ENCODE measurements around the gene ZNF469.
"Not testable (repeated sequence)": the region's sequence is repeated elsewhere in the genome, so short reads cannot be mapped to it uniquely, and the experiment has no call there.

ZNF469 gene

GRCh38 chr16:88406096-88407041 is 23.6 kb downstream of the ZNF469 start:
- TF ChIP-seq CTCF (conservative IDR thresholded peaks at IDR 0.05), result no peak
- no peak overlapping the region for H3K27ac ChIP-seq

GRCh38 chr16:88407042-88407420 is 24.3 kb downstream of the ZNF469 start:
- no peak overlapping the region for H3K27ac ChIP-seq
- no peak for TF ChIP-seq CTCF (conservative IDR thresholded peaks at IDR 0.05)
- no peak for TF ChIP-seq ZFX (IDR thresholded peaks at IDR 0.05)

GRCh38 chr16:88407807-88408206 is 25.0 kb downstream of the ZNF469 start:
- TF ChIP-seq ZFX (IDR thresholded peaks at IDR 0.05) (no peak), CTCF (conservative IDR thresholded peaks at IDR 0.05) (no peak)
- no peak overlapping the region for H3K27ac ChIP-seq

- TF ChIP-seq CTCF (conservative IDR thresholded peaks at IDR 0.05), result no peak
- TF ChIP-seq ZFX (IDR thresholded peaks at IDR 0.05), result no peak
- H3K27ac ChIP-seq, result no peak overlapping the region
Measured at GRCh38 chr16:88408561-88409142, 25.9 kb downstream of the ZNF469 start.

- TF ChIP-seq CTCF (conservative IDR thresholded peaks at IDR 0.05) (no peak), ZFX (IDR thresholded peaks at IDR 0.05) (no peak)
- no peak overlapping the region for H3K27ac ChIP-seq
Measured at GRCh38 chr16:88409296-88410065, 26.7 kb downstream of the ZNF469 start.

- H3K27ac ChIP-seq, result not testable (repeated sequence)
Measured at GRCh38 chr16:88410297-88410968, 27.7 kb downstream of the ZNF469 start.

- no peak for TF ChIP-seq CTCF (conservative IDR thresholded peaks at IDR 0.05)
- no peak for TF ChIP-seq ZFX (IDR thresholded peaks at IDR 0.05)
- no peak overlapping the region for H3K27ac ChIP-seq
Measured at GRCh38 chr16:88411951-88412576, 29.3 kb downstream of the ZNF469 start.

Measured in C4-2B (cell line).